MM.1S (cell line): ENCODE measurements around the gene CTSD.

Experiments
- CTCF ChIP-seq: fragments of 300-600 bp; sonication (generic); IDR thresholded peaks from 2 replicates; pipeline ENCODE4 v1.5.1; 2016; ENCODE audit warnings: antibody characterized with exemption, low read length, mixed read lengths
- EZH2 ChIP-seq: fragments of 300-600 bp; sonication (generic); optimal IDR thresholded peaks from 2 replicates; pipeline ENCODE3; 2017; ENCODE audit warnings: low read depth, mild to moderate bottlenecking, antibody characterized with exemption, low read length, mixed read lengths
- EZH2phosphoT487 ChIP-seq: fragments of 300-600 bp; sonication (generic); IDR thresholded peaks from 2 replicates; pipeline ENCODE4 v1.6.1; 2018; ENCODE audit warnings: antibody characterized with exemption, low read length

DNA sequence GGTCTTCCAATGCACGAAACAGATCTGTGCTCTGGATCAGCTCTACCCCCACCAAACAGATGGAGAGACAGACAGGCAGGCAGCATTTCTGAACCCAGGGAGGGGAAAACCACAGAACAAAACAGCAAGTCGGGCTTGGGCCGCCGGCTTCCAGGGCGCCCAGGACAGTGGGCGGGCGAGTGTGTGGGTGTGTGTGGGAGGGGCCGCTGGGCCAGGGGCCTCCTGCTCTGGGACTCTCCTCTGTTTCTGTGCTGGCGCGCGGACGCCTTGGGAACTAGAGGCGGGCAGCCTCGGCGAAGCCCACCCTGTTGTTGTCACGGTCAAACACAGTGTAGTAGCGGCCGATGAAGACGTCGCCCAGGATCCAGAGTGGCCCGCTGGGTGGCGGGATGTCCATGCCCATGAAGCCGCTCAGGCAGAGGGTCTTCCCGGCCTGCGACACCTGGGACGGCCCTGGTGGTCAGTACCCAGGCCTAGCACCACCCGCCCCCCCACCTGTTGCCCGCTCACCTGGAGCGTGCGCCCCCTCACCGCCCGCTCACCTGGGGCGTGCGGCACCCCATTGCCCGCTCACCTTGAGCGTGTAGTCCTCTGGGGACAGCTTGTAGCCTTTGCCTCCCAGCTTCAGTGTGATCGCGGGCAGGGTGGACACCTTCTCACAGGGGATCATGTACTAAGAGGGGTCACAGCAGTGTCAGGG, 10.3 kb downstream of the CTSD start:
- TF ChIP-seq CTCF, result no peak
- no peak for TF ChIP-seq EZH2
- TF ChIP-seq EZH2phosphoT487, result no peak
